ENCODE results near the gene DAO.
"Not testable (repeated sequence)": the region's sequence is repeated elsewhere in the genome, so short reads cannot be mapped to it uniquely, and the experiment has no call there.

Gene DAO

DNA sequence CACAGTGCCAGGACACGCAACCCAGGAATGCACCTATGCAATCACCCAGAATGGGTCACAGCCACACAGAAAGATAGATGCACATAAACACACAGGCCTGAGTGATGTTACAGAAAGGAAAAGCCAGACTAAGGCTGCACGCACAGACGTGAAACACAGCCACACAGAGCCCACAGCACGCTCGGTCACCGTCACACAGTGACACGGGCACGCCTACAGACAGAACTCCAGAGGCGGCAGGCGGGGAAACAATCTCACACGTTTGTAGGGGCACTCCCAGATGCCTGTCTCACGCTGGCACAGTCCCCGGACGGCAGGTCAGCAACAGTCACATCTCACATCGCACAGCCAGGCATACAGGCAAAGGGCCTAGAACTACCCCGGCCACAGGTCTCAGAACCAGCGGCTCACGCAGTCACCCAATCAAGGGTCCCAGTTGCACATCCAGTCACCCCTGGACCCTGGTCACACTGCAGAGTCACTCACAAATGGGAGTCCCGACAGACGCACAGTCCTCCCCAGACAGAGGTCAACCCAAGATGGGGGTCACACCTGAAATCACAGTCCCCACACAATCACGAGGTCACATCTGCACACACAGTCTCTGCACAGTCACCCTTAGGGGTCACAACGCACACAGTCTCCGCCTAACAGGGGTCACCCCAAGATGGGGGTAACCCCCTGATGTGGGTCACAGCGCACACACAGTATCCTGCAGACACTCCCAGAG, 23.3 kb upstream of the DAO start:
- TF ChIP-seq, protein P1, sequence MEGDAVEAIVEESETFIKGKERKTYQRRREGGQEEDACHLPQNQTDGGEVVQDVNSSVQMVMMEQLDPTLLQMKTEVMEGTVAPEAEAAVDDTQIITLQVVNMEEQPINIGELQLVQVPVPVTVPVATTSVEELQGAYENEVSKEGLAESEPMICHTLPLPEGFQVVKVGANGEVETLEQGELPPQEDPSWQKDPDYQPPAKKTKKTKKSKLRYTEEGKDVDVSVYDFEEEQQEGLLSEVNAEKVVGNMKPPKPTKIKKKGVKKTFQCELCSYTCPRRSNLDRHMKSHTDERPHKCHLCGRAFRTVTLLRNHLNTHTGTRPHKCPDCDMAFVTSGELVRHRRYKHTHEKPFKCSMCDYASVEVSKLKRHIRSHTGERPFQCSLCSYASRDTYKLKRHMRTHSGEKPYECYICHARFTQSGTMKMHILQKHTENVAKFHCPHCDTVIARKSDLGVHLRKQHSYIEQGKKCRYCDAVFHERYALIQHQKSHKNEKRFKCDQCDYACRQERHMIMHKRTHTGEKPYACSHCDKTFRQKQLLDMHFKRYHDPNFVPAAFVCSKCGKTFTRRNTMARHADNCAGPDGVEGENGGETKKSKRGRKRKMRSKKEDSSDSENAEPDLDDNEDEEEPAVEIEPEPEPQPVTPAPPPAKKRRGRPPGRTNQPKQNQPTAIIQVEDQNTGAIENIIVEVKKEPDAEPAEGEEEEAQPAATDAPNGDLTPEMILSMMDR (IDR thresholded peaks at IDR 0.05; ENCODE audit: low read depth, low read length), result no peak
- TF ChIP-seq, protein P2, sequence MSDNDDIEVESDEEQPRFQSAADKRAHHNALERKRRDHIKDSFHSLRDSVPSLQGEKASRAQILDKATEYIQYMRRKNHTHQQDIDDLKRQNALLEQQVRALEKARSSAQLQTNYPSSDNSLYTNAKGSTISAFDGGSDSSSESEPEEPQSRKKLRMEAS (IDR thresholded peaks at IDR 0.05; ENCODE audit: low read depth, low read length), result no peak
- TF ChIP-seq POLR2A (IDR thresholded peaks at IDR 0.05; ENCODE audit: extremely low read depth, insufficient read length) (no peak), MYC (IDR thresholded peaks at IDR 0.05; ENCODE audit: low read depth, low read length) (no peak)
- H3K4me3 ChIP-seq (ENCODE audit: low read depth, low read length), result peak overlapping the region; percentile 88
- DNase-seq (ENCODE audit: low read depth), result peak; percentile 62

DNA sequence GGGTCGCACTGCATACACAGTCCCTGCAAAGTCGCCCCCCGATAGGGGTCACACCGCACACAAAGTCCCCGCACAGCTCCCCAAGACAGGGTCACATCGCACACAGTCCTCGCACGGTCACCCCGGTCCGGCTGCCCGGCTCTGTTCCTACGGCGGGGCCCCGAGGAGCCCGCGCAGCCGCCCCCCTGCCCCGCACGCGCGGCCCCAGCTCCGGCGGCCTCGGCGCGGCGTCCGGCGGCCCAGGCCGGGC, 22.8 kb upstream of the DAO start:
- H3K4me3 ChIP-seq (ENCODE audit: low read depth, low read length), result peak overlapping the region; percentile 88

DNA sequence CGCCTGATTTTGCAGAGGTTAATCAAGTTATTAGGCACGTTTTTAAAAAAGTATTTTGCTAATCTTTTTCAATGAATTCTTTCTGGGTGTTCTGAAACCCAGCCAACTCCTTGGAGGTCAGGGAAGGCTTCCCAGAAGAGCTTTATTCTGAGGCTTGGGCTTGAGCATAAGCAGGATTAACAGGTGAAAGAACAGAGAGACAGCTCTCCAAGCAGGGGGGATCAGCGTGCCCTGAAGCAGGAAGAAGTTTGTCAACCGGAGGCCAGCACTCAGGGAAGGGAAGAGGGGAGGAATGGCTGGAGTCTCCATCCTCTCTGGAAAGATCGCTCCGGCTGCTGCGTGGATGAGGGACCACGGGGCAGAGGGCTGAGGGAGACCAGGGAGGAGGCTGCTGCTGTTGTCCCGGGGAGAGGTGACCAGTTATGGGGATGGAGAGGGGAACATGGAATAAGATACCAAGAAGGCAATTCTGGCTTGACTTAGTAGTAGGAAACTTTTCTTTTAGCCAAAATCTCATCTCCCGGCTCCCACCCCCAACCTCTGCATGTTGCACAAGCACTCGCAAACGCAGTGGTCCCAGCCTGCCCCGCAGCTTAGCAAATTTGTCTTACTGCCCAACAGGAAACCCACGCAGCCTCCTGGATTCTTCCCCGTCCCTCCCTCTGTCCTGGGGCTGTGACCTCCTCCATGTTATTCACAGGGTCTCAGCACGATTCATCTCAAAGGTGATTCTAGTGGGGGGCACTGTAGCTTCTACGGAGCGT, 21.4 kb upstream of the DAO start:
- H3K4me3 ChIP-seq (ENCODE audit: low read depth, low read length), result peak overlapping the region; percentile 64
- TF ChIP-seq MYC (IDR thresholded peaks at IDR 0.05; ENCODE audit: low read depth, low read length), result no peak
- TF ChIP-seq, protein P2 (IDR thresholded peaks at IDR 0.05; ENCODE audit: low read depth, low read length), result no peak
- TF ChIP-seq, protein P1 (IDR thresholded peaks at IDR 0.05; ENCODE audit: low read depth, low read length), result no peak
- TF ChIP-seq POLR2A (IDR thresholded peaks at IDR 0.05; ENCODE audit: extremely low read depth, insufficient read length), result no peak
- peak; percentile 54 for DNase-seq (ENCODE audit: low read depth)

More for the DNA sequence above, 22.8 kb upstream of the DAO start:
- no peak for DNase-seq (ENCODE audit: low read depth)
- TF ChIP-seq MYC (IDR thresholded peaks at IDR 0.05; ENCODE audit: low read depth, low read length) (peak; percentile 51; the same call in 1 of the 2 replicates), POLR2A (IDR thresholded peaks at IDR 0.05; ENCODE audit: extremely low read depth, insufficient read length) (no peak)
- TF ChIP-seq, protein P2 (IDR thresholded peaks at IDR 0.05; ENCODE audit: low read depth, low read length), result peak; percentile 41
- TF ChIP-seq, protein P1 (IDR thresholded peaks at IDR 0.05; ENCODE audit: low read depth, low read length), result no peak

DNA sequence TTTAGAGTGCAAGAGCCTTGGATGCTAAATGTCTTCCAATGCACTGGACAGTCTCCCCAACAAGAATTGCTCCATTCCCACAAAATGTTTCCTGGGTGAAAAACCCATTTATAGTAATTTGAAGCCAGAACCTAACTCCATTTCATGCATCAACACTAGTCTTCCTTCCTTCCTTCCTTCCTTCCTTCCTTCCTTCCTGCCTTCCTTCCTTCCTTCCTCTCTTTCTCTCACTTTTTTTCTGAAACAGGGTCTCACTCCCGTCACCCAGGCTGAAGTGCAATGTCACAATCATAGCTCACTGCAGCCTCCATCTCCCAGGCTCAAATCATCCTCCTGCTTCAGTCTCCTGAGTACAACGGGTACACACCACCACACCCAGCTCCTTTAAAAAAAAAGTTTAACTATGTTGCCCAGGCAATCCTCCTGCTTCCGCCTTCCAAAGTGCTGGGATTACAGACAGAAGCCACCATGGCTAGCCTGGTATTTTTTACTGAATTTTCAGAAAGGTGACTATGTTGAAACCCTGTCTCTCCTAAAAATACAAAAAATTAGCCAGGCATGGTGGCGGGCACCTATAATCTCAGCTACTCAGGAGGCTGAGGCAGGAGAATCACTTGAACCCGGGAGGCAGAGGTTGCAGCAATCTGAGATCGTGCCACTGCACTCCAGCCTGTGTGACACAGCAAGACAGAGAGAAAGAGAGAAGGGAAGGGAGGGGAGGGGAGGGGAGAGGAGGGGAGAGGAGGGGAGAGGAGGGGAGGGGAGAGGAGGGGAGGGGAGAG, 20.6 kb upstream of the DAO start:
- H3K4me3 ChIP-seq (ENCODE audit: low read depth, low read length); DNase-seq (ENCODE audit: low read depth): not testable (repeated sequence)

DNA sequence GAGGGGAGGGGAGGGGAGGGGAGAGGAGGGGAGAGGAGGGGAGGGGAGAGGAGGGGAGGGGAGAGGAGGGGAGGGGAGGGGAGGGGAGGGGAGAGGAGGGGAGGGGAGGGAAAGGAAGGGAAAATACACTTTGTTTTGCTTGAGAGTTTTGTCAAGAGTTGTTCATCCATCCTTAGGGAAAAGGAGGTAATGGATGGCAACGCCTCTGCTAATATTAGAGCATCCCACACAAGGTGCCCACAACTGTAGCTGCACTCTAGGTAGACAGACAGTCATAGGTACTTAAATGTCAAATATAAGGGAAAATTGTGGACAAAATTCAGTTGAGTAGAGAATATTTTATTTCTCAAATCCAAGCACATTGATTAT, 20.0 kb upstream of the DAO start:
- H3K4me3 ChIP-seq (ENCODE audit: low read depth, low read length), result no peak overlapping the region
- TF ChIP-seq, protein P1 (IDR thresholded peaks at IDR 0.05; ENCODE audit: low read depth, low read length), result no peak
- TF ChIP-seq, protein P2 (IDR thresholded peaks at IDR 0.05; ENCODE audit: low read depth, low read length), result no peak
- TF ChIP-seq MYC (IDR thresholded peaks at IDR 0.05; ENCODE audit: low read depth, low read length) (no peak), POLR2A (IDR thresholded peaks at IDR 0.05; ENCODE audit: extremely low read depth, insufficient read length) (no peak)
- no peak for DNase-seq (ENCODE audit: low read depth)

DNA sequence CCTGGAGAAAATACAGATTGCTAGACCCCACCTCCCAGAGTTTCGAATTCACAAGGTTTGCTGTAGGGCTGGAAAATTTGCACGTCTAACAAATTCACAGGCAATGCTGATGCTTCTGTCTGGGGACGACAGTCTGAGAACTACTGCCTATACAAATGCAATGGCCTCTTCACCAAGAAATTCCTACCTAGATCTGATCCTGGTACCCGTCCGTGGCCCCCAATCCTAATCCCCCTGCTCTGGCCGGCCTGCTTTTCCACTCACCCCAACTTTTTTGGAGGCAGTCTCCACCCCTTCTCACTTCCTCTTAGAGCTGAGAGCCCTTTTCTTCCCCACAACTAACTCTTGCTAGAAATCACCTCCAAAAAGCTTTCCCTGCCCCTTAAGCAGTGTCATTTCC, 19.4 kb upstream of the DAO start:
- H3K4me3 ChIP-seq (ENCODE audit: low read depth, low read length), result no peak overlapping the region
- no peak for TF ChIP-seq POLR2A (IDR thresholded peaks at IDR 0.05; ENCODE audit: extremely low read depth, insufficient read length)
- TF ChIP-seq, protein P2 (IDR thresholded peaks at IDR 0.05; ENCODE audit: low read depth, low read length), result no peak
- no peak for TF ChIP-seq MYC (IDR thresholded peaks at IDR 0.05; ENCODE audit: low read depth, low read length)
- TF ChIP-seq, protein P1 (IDR thresholded peaks at IDR 0.05; ENCODE audit: low read depth, low read length), result no peak
- DNase-seq (ENCODE audit: low read depth), result no peak
